ENCODE measurements around the gene CGNL1.

Gene CGNL1

DNA sequence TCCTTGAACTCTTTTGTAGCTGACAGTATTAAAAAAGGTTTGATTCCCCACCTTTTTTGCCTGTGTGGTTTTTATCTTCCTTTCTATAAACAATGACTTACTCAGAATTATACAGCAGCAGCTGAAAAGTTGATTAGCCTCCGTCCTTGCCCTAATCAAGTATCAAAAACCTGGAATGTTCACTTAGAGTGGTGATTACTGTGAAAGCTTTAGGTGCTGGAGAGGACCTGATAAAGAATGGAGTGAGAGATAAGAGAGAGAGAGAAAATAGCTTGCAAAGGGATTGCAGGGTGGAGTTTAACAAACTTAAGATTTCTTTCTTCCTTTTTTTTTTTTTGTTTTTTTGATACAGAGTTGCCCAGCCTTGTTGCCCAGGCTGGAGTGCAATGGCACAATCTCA is 6.7 kb downstream of the CGNL1 start:
- Histone ChIP-seq H3K4me2 (no peak overlapping the region), H3K9ac (no peak overlapping the region), H4K20me1 (no peaks in the 10 kb centered on the region), H3K27ac (no peak overlapping the region), H3K36me3 (no peaks in the 10 kb centered on the region), H3K9me3 (no peaks in the 10 kb centered on the region), H3K4me3 (no peak overlapping the region), H3K4me1 (no peaks in the 10 kb centered on the region), H3K27me3 (peaks cover 10% of the 10 kb centered on the region)
- TF ChIP-seq Cebpa-rat (IDR thresholded peaks at IDR 0.05), result no peak

GRCh38 chr15:57384024-57384423 is 7.7 kb downstream of the CGNL1 start:
- Histone ChIP-seq H3K27ac (no peak overlapping the region), H3K4me1 (no peaks in the 10 kb centered on the region), H3K27me3 (no peaks in the 10 kb centered on the region; the same call in 1 of the 2 replicates)

DNA sequence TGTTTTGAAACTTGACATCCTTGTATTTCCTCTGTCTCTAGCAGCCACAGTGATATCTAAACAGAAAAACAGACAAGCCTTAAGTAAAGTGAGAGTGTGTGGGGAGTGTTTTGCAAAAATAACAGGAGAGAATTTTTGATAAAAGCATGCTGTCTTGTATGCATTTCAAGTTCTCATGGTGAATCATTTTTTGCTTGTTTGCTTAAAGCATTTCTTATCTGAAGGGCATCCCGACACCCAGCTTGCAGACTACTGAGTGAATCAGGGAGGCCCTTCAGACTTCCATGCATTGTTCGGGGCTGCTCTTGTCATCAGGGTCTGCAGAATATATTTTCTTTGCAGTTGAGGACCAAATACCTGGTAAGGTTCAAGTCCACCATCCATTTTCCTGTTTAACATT is 8.5 kb downstream of the CGNL1 start:
- Histone ChIP-seq H3K4me3 (no peak overlapping the region), H3K9ac (no peak overlapping the region), H4K20me1 (no peaks in the 10 kb centered on the region), H3K4me1 (no peaks in the 10 kb centered on the region), H3K27ac (no peak overlapping the region), H3K27me3 (no peaks in the 10 kb centered on the region; the same call in 1 of the 2 replicates), H3K4me2 (no peak overlapping the region), H3K9me3 (no peaks in the 10 kb centered on the region), H3K36me3 (no peaks in the 10 kb centered on the region)
- no peak for TF ChIP-seq Cebpa-rat (IDR thresholded peaks at IDR 0.05)

More at GRCh38 chr15:57384024-57384423, 7.7 kb downstream of the CGNL1 start:
- Histone ChIP-seq H3K4me2 (no peak overlapping the region), H3K9me3 (no peaks in the 10 kb centered on the region), H4K20me1 (no peaks in the 10 kb centered on the region), H3K36me3 (no peaks in the 10 kb centered on the region), H3K9ac (no peak overlapping the region), H3K4me3 (no peak overlapping the region)
- no peak for TF ChIP-seq Cebpa-rat (IDR thresholded peaks at IDR 0.05)

- Histone ChIP-seq H3K4me3 (no peak overlapping the region), H3K4me2 (no peak overlapping the region), H3K4me1 (no peaks in the 10 kb centered on the region), H3K9me3 (peaks cover 5% of the 10 kb centered on the region; the same call in 1 of the 2 replicates), H3K27ac (no peak overlapping the region), H4K20me1 (no peaks in the 10 kb centered on the region), H3K36me3 (no peaks in the 10 kb centered on the region), H3K9ac (no peak overlapping the region), H3K27me3 (no peaks in the 10 kb centered on the region; the same call in 1 of the 2 replicates)
- TF ChIP-seq Cebpa-rat (IDR thresholded peaks at IDR 0.05), result no peak
These were observed 9.7 kb downstream of the CGNL1 start for GRCh38 chr15:57385923-57386390.

DNA sequence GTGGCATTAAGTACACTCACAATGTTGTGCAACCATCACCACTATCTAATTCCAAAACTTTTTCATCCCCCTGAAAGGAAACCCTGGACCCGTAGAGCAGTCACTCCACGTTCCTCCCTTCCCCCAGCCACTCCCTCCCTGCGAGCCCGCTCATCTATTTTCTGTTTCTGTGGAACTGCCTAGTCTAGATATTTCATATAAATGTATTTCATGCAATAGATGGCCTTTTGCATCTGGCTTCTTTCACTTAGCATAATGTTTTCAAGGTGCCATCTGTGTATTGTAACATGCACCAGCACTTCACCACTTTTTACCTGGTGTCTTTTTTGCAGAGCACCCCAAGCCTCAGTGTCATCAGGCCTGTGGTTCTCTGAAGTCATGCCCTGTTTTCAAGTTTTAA is 10.7 kb downstream of the CGNL1 start:
- no peak overlapping the region for H3K4me3 ChIP-seq
- H3K27ac ChIP-seq, result no peak overlapping the region
- H3K9me3 ChIP-seq, result peaks cover 5% of the 10 kb centered on the region
- H3K4me2 ChIP-seq, result no peak overlapping the region
- no peaks in the 10 kb centered on the region; the same call in 1 of the 2 replicates for H3K27me3 ChIP-seq
- no peaks in the 10 kb centered on the region for H4K20me1 ChIP-seq
- no peaks in the 10 kb centered on the region for H3K4me1 ChIP-seq
- no peak overlapping the region for H3K9ac ChIP-seq
- TF ChIP-seq Cebpa-rat (IDR thresholded peaks at IDR 0.05), result no peak
- no peaks in the 10 kb centered on the region for H3K36me3 ChIP-seq

DNA sequence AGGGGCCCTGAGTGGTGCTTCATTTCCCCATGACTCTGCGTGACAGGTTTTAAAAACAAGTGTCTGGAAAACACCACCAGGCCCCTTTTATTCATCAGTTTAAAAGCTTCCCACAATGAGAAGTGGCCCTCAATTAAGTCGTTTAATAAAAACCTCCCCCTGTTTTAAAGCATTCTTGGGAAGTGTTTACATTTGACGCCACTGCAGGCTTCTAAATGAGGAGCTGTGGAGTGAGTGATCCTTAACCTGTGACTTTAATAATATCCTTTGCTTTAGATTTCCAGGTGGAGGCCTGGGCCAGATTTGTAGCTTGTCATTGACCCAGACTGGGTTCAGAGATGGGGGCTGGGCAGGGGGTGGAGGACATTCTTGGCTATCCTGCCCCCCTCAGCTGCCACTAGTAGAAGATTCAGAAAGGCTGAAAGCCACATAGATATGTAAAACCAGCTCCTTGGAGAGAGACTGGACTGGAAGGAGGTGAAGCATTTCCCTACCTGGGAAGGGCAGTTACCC is 11.3 kb downstream of the CGNL1 start:
- Histone ChIP-seq H3K27me3 (no peaks in the 10 kb centered on the region; the same call in 1 of the 2 replicates), H3K9me3 (peaks cover 5% of the 10 kb centered on the region), H3K9ac (no peak overlapping the region), H3K36me3 (no peaks in the 10 kb centered on the region), H3K4me1 (no peaks in the 10 kb centered on the region), H3K4me3 (no peak overlapping the region), H4K20me1 (no peaks in the 10 kb centered on the region), H3K27ac (no peak overlapping the region), H3K4me2 (no peak overlapping the region)
- TF ChIP-seq Cebpa-rat (IDR thresholded peaks at IDR 0.05), result no peak

DNA sequence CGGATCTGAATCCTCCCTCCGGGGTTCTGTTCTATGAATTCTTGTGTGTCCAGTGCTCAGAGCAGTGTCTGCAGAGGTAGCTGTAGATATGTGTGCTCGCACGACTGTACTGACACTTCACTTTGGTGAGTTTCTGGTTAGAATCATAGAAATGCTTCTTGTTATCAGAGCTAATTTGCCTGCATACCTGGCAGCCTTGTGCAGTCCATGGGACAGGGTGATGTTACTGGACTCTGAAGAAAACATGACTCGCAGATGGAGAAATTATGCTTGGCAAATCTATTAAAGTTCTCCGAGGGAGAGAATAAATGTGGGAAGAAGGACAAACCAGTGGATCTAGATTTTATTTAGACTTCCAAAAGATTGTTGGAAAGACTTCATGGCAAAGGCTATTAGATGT is 12.2 kb downstream of the CGNL1 start:
- Histone ChIP-seq H3K4me3 (no peak overlapping the region), H3K27me3 (no peaks in the 10 kb centered on the region; the same call in 1 of the 2 replicates), H3K4me1 (no peaks in the 10 kb centered on the region), H4K20me1 (no peaks in the 10 kb centered on the region), H3K9ac (no peak overlapping the region), H3K9me3 (peaks cover 5% of the 10 kb centered on the region), H3K4me2 (no peak overlapping the region), H3K27ac (no peak overlapping the region), H3K36me3 (no peaks in the 10 kb centered on the region)
- no peak for TF ChIP-seq Cebpa-rat (IDR thresholded peaks at IDR 0.05)

DNA sequence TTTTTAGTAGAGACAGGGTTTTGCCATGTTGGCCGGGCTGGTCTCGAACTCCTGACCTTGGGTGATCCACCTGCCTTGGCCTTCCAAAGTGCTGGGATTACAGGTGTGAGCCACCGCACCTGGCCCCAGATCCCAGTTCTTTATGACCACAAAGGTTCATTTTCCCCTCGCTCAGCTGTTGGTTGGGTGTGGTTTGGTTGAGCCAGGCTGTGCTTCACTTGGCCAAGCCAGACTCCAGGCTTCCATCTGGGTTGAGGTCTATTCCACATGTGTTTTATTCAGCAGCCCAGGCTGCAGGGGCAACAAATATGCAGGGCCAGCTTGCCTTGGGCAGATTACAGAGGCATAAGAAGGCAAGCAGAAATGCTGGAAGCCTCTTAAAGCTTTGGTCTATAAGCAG is 13.7 kb downstream of the CGNL1 start:
- no peak for TF ChIP-seq Cebpa-rat (IDR thresholded peaks at IDR 0.05)
- no peaks in the 10 kb centered on the region for H3K4me1 ChIP-seq
- no peak overlapping the region for H3K4me3 ChIP-seq
- no peak overlapping the region for H3K27ac ChIP-seq
- H3K9me3 ChIP-seq, result peaks cover 5% of the 10 kb centered on the region
- no peak overlapping the region for H3K4me2 ChIP-seq
- H3K27me3 ChIP-seq, result no peaks in the 10 kb centered on the region; the same call in 1 of the 2 replicates
- H3K36me3 ChIP-seq, result no peaks in the 10 kb centered on the region
- H4K20me1 ChIP-seq, result no peaks in the 10 kb centered on the region
- no peak overlapping the region for H3K9ac ChIP-seq

DNA sequence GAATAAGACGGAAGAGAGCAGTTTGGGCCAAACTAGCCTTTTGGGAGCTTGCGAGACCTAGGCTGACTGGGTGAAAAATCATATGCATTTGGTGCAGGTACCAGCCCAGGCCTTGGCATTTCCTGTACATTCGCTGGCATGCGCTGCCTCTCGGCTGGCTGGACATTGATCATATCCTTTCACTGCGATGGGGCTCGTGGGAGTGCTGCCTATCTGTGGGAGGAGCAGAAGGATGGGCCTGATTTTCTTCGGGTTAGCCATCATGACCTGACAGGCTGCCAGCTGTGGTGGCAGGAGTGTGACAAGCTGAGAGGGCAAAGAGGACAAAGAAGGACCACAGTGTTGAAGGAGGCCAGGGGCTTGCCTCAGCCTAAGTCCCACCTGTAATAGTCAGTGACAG is 14.3 kb downstream of the CGNL1 start:
- peaks cover 5% of the 10 kb centered on the region for H3K9me3 ChIP-seq
- no peak overlapping the region for H3K27ac ChIP-seq
- H3K4me3 ChIP-seq, result no peak overlapping the region
- H3K4me2 ChIP-seq, result no peak overlapping the region
- no peaks in the 10 kb centered on the region for H3K36me3 ChIP-seq
- no peak for TF ChIP-seq Cebpa-rat (IDR thresholded peaks at IDR 0.05)
- no peaks in the 10 kb centered on the region for H4K20me1 ChIP-seq
- H3K9ac ChIP-seq, result no peak overlapping the region
- H3K4me1 ChIP-seq, result no peaks in the 10 kb centered on the region
- H3K27me3 ChIP-seq, result no peaks in the 10 kb centered on the region

DNA sequence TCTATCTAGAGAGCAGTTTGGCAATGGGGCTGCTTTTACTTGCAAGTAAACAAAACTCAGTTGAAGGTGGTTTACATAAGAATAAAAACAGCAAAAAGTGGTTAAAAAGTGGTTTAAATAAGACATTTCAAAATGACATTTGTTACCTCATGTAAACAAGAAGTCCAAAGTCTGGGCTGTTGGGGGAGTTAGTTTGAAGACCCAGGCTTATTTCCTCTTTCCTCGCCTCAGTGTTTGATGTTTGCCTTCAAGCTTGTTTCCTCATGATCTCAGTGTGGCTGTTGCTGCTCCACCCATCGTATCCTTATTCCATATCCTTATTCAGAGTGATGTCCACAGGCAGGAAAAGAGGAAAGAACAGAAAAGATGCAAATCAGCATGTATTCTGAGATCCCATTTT is 15.2 kb downstream of the CGNL1 start:
- Histone ChIP-seq H3K27ac (no peak overlapping the region), H4K20me1 (no peaks in the 10 kb centered on the region), H3K27me3 (no peaks in the 10 kb centered on the region), H3K9ac (no peak overlapping the region), H3K9me3 (peaks cover 5% of the 10 kb centered on the region), H3K4me2 (no peak overlapping the region), H3K4me1 (no peaks in the 10 kb centered on the region), H3K36me3 (no peaks in the 10 kb centered on the region), H3K4me3 (no peak overlapping the region)
- TF ChIP-seq Cebpa-rat (IDR thresholded peaks at IDR 0.05), result no peak

DNA sequence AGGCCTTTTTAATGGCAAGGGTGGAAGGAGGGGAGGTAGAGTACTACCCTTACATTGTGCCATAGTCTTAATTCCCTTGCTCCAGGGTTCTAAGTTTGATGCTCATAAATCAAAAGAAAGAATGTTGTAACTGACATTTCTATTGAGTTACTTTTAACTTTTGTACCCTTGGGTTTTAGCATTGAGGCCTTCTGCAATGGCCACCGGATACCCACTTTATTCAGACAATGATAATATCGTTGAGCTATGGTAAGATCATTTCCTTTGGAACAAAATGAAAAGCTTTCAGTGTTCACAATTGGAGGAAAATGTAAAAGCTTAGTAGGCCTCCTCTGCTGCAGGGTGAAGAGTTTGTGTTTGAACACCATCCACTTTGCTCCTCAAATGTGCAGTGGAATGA is 16.8 kb downstream of the CGNL1 start:
- H3K9ac ChIP-seq, result no peak overlapping the region

More for the DNA sequence above, 16.8 kb downstream of the CGNL1 start:
- no peak overlapping the region for H3K4me2 ChIP-seq
- H3K9me3 ChIP-seq, result peaks cover 5% of the 10 kb centered on the region
- no peaks in the 10 kb centered on the region for H3K36me3 ChIP-seq
- H3K4me1 ChIP-seq, result no peaks in the 10 kb centered on the region
- no peaks in the 10 kb centered on the region for H4K20me1 ChIP-seq
- H3K4me3 ChIP-seq, result no peak overlapping the region
- H3K27me3 ChIP-seq, result no peaks in the 10 kb centered on the region
- no peak for TF ChIP-seq Cebpa-rat (IDR thresholded peaks at IDR 0.05)
- H3K27ac ChIP-seq, result no peak overlapping the region
